Measurements from ENCODE around the gene CDH2. TPM values are rescaled to one million over a fixed set of nuclear protein-coding genes. Genes with fewer than 3 reads are reported as not detected.

CDH2 gene
- total and polyA plus RNA-seq, 9 donors = 2.9 to 78.3 (median 11.2) TPM

GRCh38 chr18:28034567-28034966, 142.4 kb downstream of the CDH2 start:
- H3K4me1 ChIP-seq (ENCODE audit: insufficient read depth) = no peaks in the 10 kb centered on the region
- H3K4me3 ChIP-seq = no peak overlapping the region
- no peaks in the 10 kb centered on the region for H3K9me3 ChIP-seq
- intact Hi-C loops (cut with DNase I) = no loop called here
- 82 to 94% (median 88%) methylated on average over 5 of the region's 5 CpGs for WGBS, 3 donors
- TF ChIP-seq EP300 (IDR thresholded peaks at IDR 0.05) (no peak), CTCF (IDR thresholded peaks at IDR 0.05) (no peak), POLR2A (IDR thresholded peaks at IDR 0.05) (no peak)
- no peak overlapping the region for H3K27ac ChIP-seq
- no peaks in the 10 kb centered on the region for H3K27me3 ChIP-seq
- H3K36me3 ChIP-seq = no peaks in the 10 kb centered on the region
- no peak for DNase-seq

- H3K27me3 ChIP-seq = no peaks in the 10 kb centered on the region
- no peak overlapping the region for H3K4me3 ChIP-seq
- no peak overlapping the region for H3K27ac ChIP-seq
- no peaks in the 10 kb centered on the region for H3K9me3 ChIP-seq
- H3K4me1 ChIP-seq (ENCODE audit: insufficient read depth) = no peaks in the 10 kb centered on the region
- intact Hi-C loops (cut with DNase I) = no loop called here
- no peak for DNase-seq
- 74 to 88% (median 77%) methylated on average over 2 of the region's 2 CpGs for WGBS, 3 donors
- no peak for TF ChIP-seq EP300 (IDR thresholded peaks at IDR 0.05)
- no peak for TF ChIP-seq POLR2A (IDR thresholded peaks at IDR 0.05)
- no peak for TF ChIP-seq CTCF (IDR thresholded peaks at IDR 0.05)
- no peaks in the 10 kb centered on the region for H3K36me3 ChIP-seq
These were observed 144.8 kb downstream of the CDH2 start for GRCh38 chr18:28032177-28032576.

- 95 to 98% (median 98%) methylated on average over 1 of the region's 1 CpG for WGBS, 3 donors
- no peak for DNase-seq
- no peak for TF ChIP-seq CTCF (IDR thresholded peaks at IDR 0.05)
- no peak for TF ChIP-seq EP300 (IDR thresholded peaks at IDR 0.05)
- no peak for TF ChIP-seq POLR2A (IDR thresholded peaks at IDR 0.05)
- H3K9me3 ChIP-seq = no peaks in the 10 kb centered on the region
- H3K27me3 ChIP-seq = no peaks in the 10 kb centered on the region
- no peaks in the 10 kb centered on the region for H3K4me1 ChIP-seq (ENCODE audit: insufficient read depth)
- no peak overlapping the region for H3K27ac ChIP-seq
- no peaks in the 10 kb centered on the region for H3K36me3 ChIP-seq
- intact Hi-C loops (cut with DNase I) = no loop called here
- H3K4me3 ChIP-seq = no peak overlapping the region
These were observed 146.5 kb downstream of the CDH2 start for GRCh38 chr18:28030458-28030857.

- Histone ChIP-seq H3K27ac (no peak overlapping the region), H3K27me3 (no peaks in the 10 kb centered on the region), H3K4me3 (no peak overlapping the region), H3K36me3 (no peaks in the 10 kb centered on the region), H3K9me3 (no peaks in the 10 kb centered on the region), H3K4me1 (ENCODE audit: insufficient read depth) (no peaks in the 10 kb centered on the region)
- no peak for TF ChIP-seq CTCF (IDR thresholded peaks at IDR 0.05)
- no peak for TF ChIP-seq EP300 (IDR thresholded peaks at IDR 0.05)
- no peak for TF ChIP-seq POLR2A (IDR thresholded peaks at IDR 0.05)
- no peak for DNase-seq
- intact Hi-C loops (cut with DNase I) = no loop called here
- 88 to 97% (median 94%) methylated on average over 2 of the region's 2 CpGs for WGBS, 3 donors
These were observed 149.2 kb downstream of the CDH2 start for GRCh38 chr18:28027755-28028154.

Measured in ovary (tissue), 9 donors.